Fibroblast of peridontal ligament (primary cell): Measurements from ENCODE around the gene TAX1BP1.
A peak's percentile ranks its signal among the peaks of the same experiment; 100 is the strongest.

Experiments used
- DNase-seq: peaks from one replicate; pipeline ENCODE4 v3.0.0-alpha.2; 2010; ENCODE audit errors: extremely low read depth

Gene TAX1BP1

GRCh38 chr7:27781188-27781587 lies 41.2 kb downstream of the TAX1BP1 start:
- no peak for DNase-seq

GRCh38 chr7:27782849-27783248 lies 42.9 kb downstream of the TAX1BP1 start:
- DNase-seq = no peak

- peak; percentile 67 for DNase-seq
Observed at GRCh38 chr7:27784399-27785053, 44.6 kb downstream of the TAX1BP1 start.

- DNase-seq = no peak
Observed at GRCh38 chr7:27788437-27788836, 48.5 kb downstream of the TAX1BP1 start.

GRCh38 chr7:27793780-27794179 lies 53.8 kb downstream of the TAX1BP1 start:
- peak; percentile 50 for DNase-seq

GRCh38 chr7:27795977-27796376 lies 56.0 kb downstream of the TAX1BP1 start:
- no peak for DNase-seq

GRCh38 chr7:27799212-27799611 lies 59.2 kb downstream of the TAX1BP1 start:
- DNase-seq = no peak

- peak; percentile 93 for DNase-seq
Observed at GRCh38 chr7:27802999-27803398, 63.0 kb downstream of the TAX1BP1 start.

- no peak for DNase-seq
Observed at GRCh38 chr7:27804139-27804538, 64.2 kb downstream of the TAX1BP1 start.

GRCh38 chr7:27808626-27809025 lies 68.7 kb downstream of the TAX1BP1 start:
- DNase-seq = peak; percentile 87

GRCh38 chr7:27810186-27810585 lies 70.2 kb downstream of the TAX1BP1 start:
- DNase-seq = no peak

- DNase-seq = no peak
Observed at GRCh38 chr7:27812706-27813105, 72.7 kb downstream of the TAX1BP1 start.

- DNase-seq = peak; percentile 64
Observed at GRCh38 chr7:27822245-27822644, 82.3 kb downstream of the TAX1BP1 start.

GRCh38 chr7:27825891-27826290 lies 85.9 kb downstream of the TAX1BP1 start:
- no peak for DNase-seq

GRCh38 chr7:27826357-27826756 lies 86.4 kb downstream of the TAX1BP1 start:
- DNase-seq = no peak

- DNase-seq = no peak
Observed at GRCh38 chr7:27834179-27834921, 94.4 kb downstream of the TAX1BP1 start.

- no peak for DNase-seq
Observed at GRCh38 chr7:27835376-27835775, 95.4 kb downstream of the TAX1BP1 start.

GRCh38 chr7:27836536-27836935 lies 96.6 kb downstream of the TAX1BP1 start:
- DNase-seq = no peak

- no peak for DNase-seq
Observed at GRCh38 chr7:27839099-27839498, 99.1 kb downstream of the TAX1BP1 start.

GRCh38 chr7:27840313-27840712 lies 100.4 kb downstream of the TAX1BP1 start:
- no peak for DNase-seq

- DNase-seq = no peak
Observed at GRCh38 chr7:27840760-27841364, 100.9 kb downstream of the TAX1BP1 start.

GRCh38 chr7:27842094-27842692 lies 102.2 kb downstream of the TAX1BP1 start:
- peak; percentile 7 for DNase-seq

- DNase-seq = no peak
Observed at GRCh38 chr7:27842851-27843250, 102.9 kb downstream of the TAX1BP1 start.
